Effector memory CD8-positive, alpha-beta T cell (primary cell): ENCODE results near the gene DRICH1.
"Not testable (repeated sequence)": the region's sequence is repeated elsewhere in the genome, so short reads cannot be mapped to it uniquely, and the experiment has no call there.

Experiments
- ATAC-seq: fragments of 150-1000 bp; cut with Tn5 transposase; replicated peaks from 2 replicates; pipeline ENCODE4 v1.10.0; 2021; ENCODE audit warnings: mild to moderate bottlenecking, moderate library complexity
- DNase-seq, 3 experiments: peaks; one replicate each; pipeline ENCODE4 v3.0.0; 2021
- H3K27ac Mint-ChIP-seq, 2 donors: one replicate each; pipeline ENCODE4 v1.8.0; 2022; ENCODE audit warnings: mild to moderate bottlenecking in 2 of 2, mixed read lengths in 2 of 2, moderate library complexity in 2 of 2
- H3K27me3 Mint-ChIP-seq, 2 donors: one replicate each; pipeline ENCODE4 v1.8.0; 2022; ENCODE audit warnings: mixed read lengths in 2 of 2
- H3K36me3 Mint-ChIP-seq: one replicate; pipeline ENCODE4 v1.8.0; 2022; ENCODE audit warnings: mild to moderate bottlenecking, moderate library complexity, mixed read lengths; ENCODE audit not compliant: insufficient read depth
- H3K4me1 Mint-ChIP-seq, 2 donors: one replicate each; pipeline ENCODE4 v1.8.0; 2022; ENCODE audit warnings: low read depth in 2 of 2, mixed read lengths in 2 of 2
- H3K4me3 Mint-ChIP-seq, 2 donors: one replicate each; pipeline ENCODE4 v1.8.0; 2022; ENCODE audit warnings: mild to moderate bottlenecking in 2 of 2, mixed read lengths in 2 of 2, moderate library complexity in 2 of 2
- H3K9me3 Mint-ChIP-seq, 2 donors: one replicate each; pipeline ENCODE4 v1.8.0; 2022; ENCODE audit warnings: mixed read lengths in 2 of 2

The DRICH1 gene

GRCh38 chr22:23670378-23671295, 38.5 kb upstream of the DRICH1 start:
- H3K27ac Mint-ChIP-seq: peak overlapping the region in 1 of 2 donors; percentile 49
- no peak overlapping the region for H3K4me3 Mint-ChIP-seq
- H3K4me1 Mint-ChIP-seq: peaks cover 3 to 6% of the 10 kb centered on the region in 2 donors
- ATAC-seq (no peak), DNase-seq (no peak)
- no peaks in the 10 kb centered on the region for H3K9me3 Mint-ChIP-seq
- peaks cover 3% of the 10 kb centered on the region for H3K36me3 Mint-ChIP-seq
- no peaks in the 10 kb centered on the region for H3K27me3 Mint-ChIP-seq

GRCh38 chr22:23660381-23660780, 28.3 kb upstream of the DRICH1 start:
- not testable (repeated sequence) for H3K27me3 Mint-ChIP-seq, H3K9me3 Mint-ChIP-seq, DNase-seq, ATAC-seq, H3K27ac Mint-ChIP-seq, H3K4me3 Mint-ChIP-seq
- Mint-ChIP-seq H3K36me3 (peaks cover 23% of the 10 kb centered on the region), H3K4me1 (peaks cover 3 to 17% of the 10 kb centered on the region in 2 donors)

GRCh38 chr22:23657727-23658126, 25.6 kb upstream of the DRICH1 start:
- H3K9me3 Mint-ChIP-seq: no peaks in the 10 kb centered on the region
- H3K4me3 Mint-ChIP-seq: no peak overlapping the region
- ATAC-seq (no peak), DNase-seq (no peak)
- no peak overlapping the region for H3K27ac Mint-ChIP-seq
- no peaks in the 10 kb centered on the region for H3K27me3 Mint-ChIP-seq
- H3K36me3 Mint-ChIP-seq: peaks cover 23% of the 10 kb centered on the region
- peaks cover 3 to 11% of the 10 kb centered on the region in 2 donors for H3K4me1 Mint-ChIP-seq

- DNase-seq: no peak
- Mint-ChIP-seq H3K27me3 (no peaks in the 10 kb centered on the region), H3K4me3 (no peak overlapping the region), H3K9me3 (no peaks in the 10 kb centered on the region), H3K27ac (peak overlapping the region in 1 of 2 donors; percentile 77), H3K36me3 (peaks cover 18% of the 10 kb centered on the region), H3K4me1 (no peaks in the 10 kb centered on the region)
- no peak for ATAC-seq
These were observed 23.9 kb upstream of the DRICH1 start for GRCh38 chr22:23655891-23656475.

- ATAC-seq (no peak), DNase-seq (no peak)
- Mint-ChIP-seq H3K4me3 (no peak overlapping the region), H3K4me1 (no peaks in the 10 kb centered on the region), H3K9me3 (no peaks in the 10 kb centered on the region), H3K36me3 (peaks cover 6% of the 10 kb centered on the region), H3K27ac (no peak overlapping the region), H3K27me3 (no peaks in the 10 kb centered on the region)
These were observed 20.6 kb upstream of the DRICH1 start for GRCh38 chr22:23652711-23653110.

GRCh38 chr22:23652286-23652685, 20.2 kb upstream of the DRICH1 start:
- Mint-ChIP-seq H3K4me3 (no peak overlapping the region), H3K9me3 (no peaks in the 10 kb centered on the region), H3K27ac (no peak overlapping the region), H3K4me1 (no peaks in the 10 kb centered on the region), H3K27me3 (no peaks in the 10 kb centered on the region), H3K36me3 (peaks cover 6% of the 10 kb centered on the region)
- ATAC-seq (no peak), DNase-seq (no peak)

GRCh38 chr22:23651676-23652075, 19.6 kb upstream of the DRICH1 start:
- peaks cover 6% of the 10 kb centered on the region for H3K36me3 Mint-ChIP-seq
- ATAC-seq: no peak

GRCh38 chr22:23649071-23649501, 17.0 kb upstream of the DRICH1 start:
- H3K27ac Mint-ChIP-seq: no peak overlapping the region
- H3K4me3 Mint-ChIP-seq: no peak overlapping the region
- DNase-seq: no peak
- no peaks in the 10 kb centered on the region for H3K27me3 Mint-ChIP-seq
- no peaks in the 10 kb centered on the region for H3K4me1 Mint-ChIP-seq
- H3K36me3 Mint-ChIP-seq: peaks cover 6% of the 10 kb centered on the region
- ATAC-seq: no peak
- no peaks in the 10 kb centered on the region for H3K9me3 Mint-ChIP-seq

More at GRCh38 chr22:23651676-23652075, 19.6 kb upstream of the DRICH1 start:
- no peaks in the 10 kb centered on the region for H3K27me3 Mint-ChIP-seq
- H3K9me3 Mint-ChIP-seq: no peaks in the 10 kb centered on the region
- no peaks in the 10 kb centered on the region for H3K4me1 Mint-ChIP-seq
- no peak overlapping the region for H3K4me3 Mint-ChIP-seq
- H3K27ac Mint-ChIP-seq: no peak overlapping the region
- no peak for DNase-seq

GRCh38 chr22:23646526-23646925, 14.4 kb upstream of the DRICH1 start:
- H3K4me1 Mint-ChIP-seq, H3K27me3 Mint-ChIP-seq, H3K36me3 Mint-ChIP-seq, H3K27ac Mint-ChIP-seq, H3K9me3 Mint-ChIP-seq, H3K4me3 Mint-ChIP-seq, ATAC-seq, DNase-seq: not testable (repeated sequence)

- H3K4me3 Mint-ChIP-seq: not testable (repeated sequence)
These were observed 8.1 kb upstream of the DRICH1 start for GRCh38 chr22:23640206-23640605.

GRCh38 chr22:23639661-23640060, 7.5 kb upstream of the DRICH1 start:
- Mint-ChIP-seq H3K4me1 (peaks cover 0 to 4% of the 10 kb centered on the region in 2 donors), H3K4me3 (no peak overlapping the region), H3K9me3 (no peaks in the 10 kb centered on the region), H3K36me3 (peaks cover 10% of the 10 kb centered on the region), H3K27me3 (no peaks in the 10 kb centered on the region), H3K27ac (peak overlapping the region; percentile 61 to 86)
- DNase-seq (no peak), ATAC-seq (no peak)

More at GRCh38 chr22:23640206-23640605, 8.1 kb upstream of the DRICH1 start:
- not testable (repeated sequence) for ATAC-seq, H3K4me1 Mint-ChIP-seq, DNase-seq, H3K36me3 Mint-ChIP-seq, H3K9me3 Mint-ChIP-seq, H3K27me3 Mint-ChIP-seq
- H3K27ac Mint-ChIP-seq: peak overlapping the region in 1 of 2 donors; percentile 86

GRCh38 chr22:23638611-23639010, 6.5 kb upstream of the DRICH1 start:
- peaks cover 0 to 4% of the 10 kb centered on the region in 2 donors for H3K4me1 Mint-ChIP-seq
- H3K36me3 Mint-ChIP-seq: peaks cover 10% of the 10 kb centered on the region
- no peaks in the 10 kb centered on the region for H3K9me3 Mint-ChIP-seq
- H3K4me3 Mint-ChIP-seq: no peak overlapping the region
- no peak for ATAC-seq
- H3K27ac Mint-ChIP-seq: no peak overlapping the region
- no peak for DNase-seq
- H3K27me3 Mint-ChIP-seq: no peaks in the 10 kb centered on the region

GRCh38 chr22:23635291-23635690, 3.2 kb upstream of the DRICH1 start:
- not testable (repeated sequence) for H3K4me3 Mint-ChIP-seq, ATAC-seq, H3K36me3 Mint-ChIP-seq, DNase-seq, H3K9me3 Mint-ChIP-seq, H3K27ac Mint-ChIP-seq, H3K27me3 Mint-ChIP-seq, H3K4me1 Mint-ChIP-seq
